GM12891 (cell line): ENCODE measurements around the gene PRR15L.

Experiments
- PAX5 ChIP-seq: IDR thresholded peaks from 2 replicates; pipeline ENCODE4 v1.6.1; 2011; ENCODE audit warnings: low read length, moderate library complexity, mild to moderate bottlenecking; ENCODE audit not compliant: insufficient read depth, severe bottlenecking
- POLR2A ChIP-seq: IDR thresholded peaks from 2 replicates; pipeline ENCODE4 v1.6.1; 2011; ENCODE audit warnings: low read depth, low read length, control low read depth
- POLR2AphosphoS5 ChIP-seq: IDR thresholded peaks from 2 replicates; pipeline ENCODE4 v1.6.1; 2011; ENCODE audit warnings: low read depth, low read length, control low read depth
- SPI1 ChIP-seq: IDR thresholded peaks from 2 replicates; pipeline ENCODE4 v1.6.1; 2011; ENCODE audit warnings: low read depth, low read length, control low read depth

DNA sequence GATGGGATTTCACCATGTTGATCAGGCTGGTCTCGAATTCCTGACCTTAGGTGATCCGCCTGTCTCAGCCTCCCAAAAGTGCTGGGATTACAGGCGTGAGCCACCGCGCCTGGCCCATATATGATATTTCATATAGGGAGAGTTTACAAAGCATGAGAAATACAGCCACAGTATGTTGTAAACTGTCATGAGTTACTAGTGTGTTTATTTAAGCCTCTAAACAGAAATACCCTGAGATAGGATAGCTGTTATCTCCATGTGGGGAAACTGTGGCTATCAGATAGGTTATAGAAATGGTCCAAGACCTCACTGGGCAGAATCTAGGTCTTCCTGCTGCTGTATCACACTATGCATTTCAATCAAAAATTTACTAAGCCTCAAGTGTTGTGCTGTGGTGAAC is 11.2 kb upstream of the PRR15L start:
- TF ChIP-seq SPI1 = no peak
- TF ChIP-seq POLR2AphosphoS5 = no peak
- TF ChIP-seq PAX5 = no peak
- no peak for TF ChIP-seq POLR2A
